Myometrial cell (primary cell): ENCODE measurements around the gene MARK3. TPM values are rescaled to one million over a fixed set of nuclear protein-coding genes. Genes with fewer than 3 reads are reported as not detected.

Experiments
- total RNA-seq: library from RNA; depleted of rRNA; stranded (reverse); fragments of >200 nt; gene quantifications from 2 replicates; pipeline ENCODE4 v1.2.3, GENCODE V29; 2015

MARK3 gene
- total RNA-seq = 66.3 and 68.3 TPM in 2 replicates

GRCh38 chr14:103385152-103385928 lies at the start of gene MARK3:
Gene MARK3, plus strand, starts transcription at chr14:103385415. Its CDS starts 615 bp downstream, at chr14:103386030.

GRCh38 chr14:103522649-103523574 lies 137.7 kb downstream of the MARK3 start, which contains the start of gene CKB:
Gene CKB, minus strand, starts transcription at chr14:103522830. Its CDS starts 337 bp downstream, at chr14:103522493.

GRCh38 chr14:103528587-103529382 lies 143.6 kb downstream of the MARK3 start, which contains the start of gene TRMT61A:
Gene TRMT61A, plus strand, starts transcription at chr14:103529196. Its CDS starts 783 bp downstream, at chr14:103529979.

Other genes with a start within 250 kb of the MARK3 start
- gene EIF5, start 51.2 kb upstream of the MARK3 start, total RNA-seq = 142 and 191 TPM in 2 replicates
- gene CKB, start 137.4 kb downstream of the MARK3 start, total RNA-seq = 19.6 and 50.5 TPM in 2 replicates
- gene TRMT61A, start 143.8 kb downstream of the MARK3 start, total RNA-seq = 7.8 and 12.7 TPM in 2 replicates
- gene BAG5, start 177.2 kb downstream of the MARK3 start, total RNA-seq = 13.8 and 15.1 TPM in 2 replicates
- 28.3 and 40.9 TPM in 2 replicates for gene COA8, start 177.5 kb downstream of the MARK3 start, total RNA-seq
- 179 and 201 TPM in 2 replicates for gene KLC1, start 243.8 kb downstream of the MARK3 start, total RNA-seq